Measurements from ENCODE around the gene ECI2.
"Not testable (repeated sequence)": the region's sequence is repeated elsewhere in the genome, so short reads cannot be mapped to it uniquely, and the experiment has no call there.

ECI2 gene

DNA sequence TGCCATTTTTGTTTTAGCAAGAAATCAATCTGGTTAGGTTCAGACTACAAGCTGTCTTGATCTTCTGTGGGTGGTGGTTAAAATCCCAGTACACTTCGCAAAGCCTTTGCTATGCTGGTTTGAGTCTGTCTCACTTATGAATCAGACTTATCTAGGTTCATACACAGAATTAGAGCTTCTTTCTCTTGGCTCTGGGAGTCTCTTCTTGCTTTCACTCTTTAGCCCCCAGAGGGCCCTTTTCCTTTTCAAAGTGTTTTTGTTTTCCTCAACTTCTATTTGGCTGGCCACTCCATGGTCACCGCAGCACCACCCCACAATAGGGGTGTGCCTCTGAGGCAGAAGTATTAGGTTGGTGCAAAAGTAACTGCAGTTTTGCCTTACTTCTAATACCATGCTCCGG is 21.3 kb downstream of the ECI2 start:
- H3K27ac ChIP-seq, result no peak overlapping the region
- in situ Hi-C loops (cut with HindIII; ENCODE audit: low pct_ligation_motif_present, low sequenced_read_pairs), result no loop called here
- H3K36me3 ChIP-seq (replicated peaks), result peaks cover 48% of the 10 kb centered on the region
- TF ChIP-seq, protein P1, sequence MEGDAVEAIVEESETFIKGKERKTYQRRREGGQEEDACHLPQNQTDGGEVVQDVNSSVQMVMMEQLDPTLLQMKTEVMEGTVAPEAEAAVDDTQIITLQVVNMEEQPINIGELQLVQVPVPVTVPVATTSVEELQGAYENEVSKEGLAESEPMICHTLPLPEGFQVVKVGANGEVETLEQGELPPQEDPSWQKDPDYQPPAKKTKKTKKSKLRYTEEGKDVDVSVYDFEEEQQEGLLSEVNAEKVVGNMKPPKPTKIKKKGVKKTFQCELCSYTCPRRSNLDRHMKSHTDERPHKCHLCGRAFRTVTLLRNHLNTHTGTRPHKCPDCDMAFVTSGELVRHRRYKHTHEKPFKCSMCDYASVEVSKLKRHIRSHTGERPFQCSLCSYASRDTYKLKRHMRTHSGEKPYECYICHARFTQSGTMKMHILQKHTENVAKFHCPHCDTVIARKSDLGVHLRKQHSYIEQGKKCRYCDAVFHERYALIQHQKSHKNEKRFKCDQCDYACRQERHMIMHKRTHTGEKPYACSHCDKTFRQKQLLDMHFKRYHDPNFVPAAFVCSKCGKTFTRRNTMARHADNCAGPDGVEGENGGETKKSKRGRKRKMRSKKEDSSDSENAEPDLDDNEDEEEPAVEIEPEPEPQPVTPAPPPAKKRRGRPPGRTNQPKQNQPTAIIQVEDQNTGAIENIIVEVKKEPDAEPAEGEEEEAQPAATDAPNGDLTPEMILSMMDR (IDR thresholded peaks at IDR 0.05; ENCODE audit: low read depth, low read length, missing control alignments), result peak; percentile 15
- no peak overlapping the region for H3K4me3 ChIP-seq (ENCODE audit: low read depth, low read length)
- H3K27me3 ChIP-seq (replicated peaks), result no peaks in the 10 kb centered on the region
- peak; percentile 40 for DNase-seq

DNA sequence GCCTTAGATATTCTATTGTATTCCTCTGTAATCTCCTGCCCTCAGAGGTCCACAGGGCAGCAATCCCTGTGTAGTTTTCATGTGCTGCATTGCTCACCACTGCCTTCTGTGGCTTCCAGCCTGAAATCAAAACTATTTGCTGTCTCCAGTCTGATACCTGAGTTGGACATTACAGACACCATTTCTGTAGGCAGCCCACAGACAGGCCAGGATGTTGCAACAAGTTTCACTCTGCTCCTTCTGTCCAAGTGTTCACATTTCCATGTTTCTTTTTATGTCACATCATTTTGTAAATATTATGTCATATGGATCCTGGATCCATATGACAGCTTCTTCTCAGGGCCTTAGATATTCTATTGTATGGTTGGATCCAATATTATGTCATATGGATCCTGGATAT is 21.7 kb downstream of the ECI2 start:
- TF ChIP-seq, protein P1 (IDR thresholded peaks at IDR 0.05; ENCODE audit: low read depth, low read length, missing control alignments), result no peak
- Histone ChIP-seq H3K27me3 (replicated peaks) (no peaks in the 10 kb centered on the region), H3K36me3 (replicated peaks) (peaks cover 43% of the 10 kb centered on the region), H3K27ac (no peak overlapping the region), H3K4me3 (ENCODE audit: low read depth, low read length) (no peak overlapping the region)
- in situ Hi-C loops (cut with HindIII; ENCODE audit: low pct_ligation_motif_present, low sequenced_read_pairs), result no loop called here
- DNase-seq, result no peak

DNA sequence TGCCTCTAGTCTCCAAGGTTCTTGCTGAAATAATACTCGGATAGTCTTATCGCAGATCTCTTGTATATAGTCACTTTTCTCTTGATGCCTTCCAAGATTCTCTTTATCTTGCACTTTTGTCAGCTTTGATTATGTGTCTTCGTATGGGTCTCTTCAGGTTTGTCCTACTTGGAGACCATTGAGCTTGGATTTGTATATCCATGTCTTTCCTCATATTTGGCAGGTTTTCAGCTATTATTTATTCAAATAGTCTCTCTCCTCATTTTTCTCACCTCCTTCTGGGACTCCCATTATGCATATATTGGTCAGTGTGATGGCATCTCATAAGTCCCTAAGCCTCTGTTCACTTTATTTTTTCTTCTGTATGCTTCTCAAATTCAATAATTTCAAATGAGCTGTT is 23.0 kb downstream of the ECI2 start:
- peaks cover 30% of the 10 kb centered on the region for H3K36me3 ChIP-seq (replicated peaks)
- H3K4me3 ChIP-seq (ENCODE audit: low read depth, low read length), result no peak overlapping the region
- no peaks in the 10 kb centered on the region for H3K27me3 ChIP-seq (replicated peaks)
- H3K27ac ChIP-seq, result no peak overlapping the region
- no peak for DNase-seq
- TF ChIP-seq, protein P1 (IDR thresholded peaks at IDR 0.05; ENCODE audit: low read depth, low read length, missing control alignments), result no peak
- in situ Hi-C loops (cut with HindIII; ENCODE audit: low pct_ligation_motif_present, low sequenced_read_pairs), result no loop called here

- in situ Hi-C loops (cut with HindIII; ENCODE audit: low pct_ligation_motif_present, low sequenced_read_pairs); H3K27ac ChIP-seq; H3K27me3 ChIP-seq (replicated peaks); H3K36me3 ChIP-seq (replicated peaks); H3K4me3 ChIP-seq (ENCODE audit: low read depth, low read length): not testable (repeated sequence)
- peak; percentile 65 for DNase-seq
Observed at GRCh38 chr6:4109363-4109815, 26.0 kb downstream of the ECI2 start.

- no peaks in the 10 kb centered on the region for H3K27me3 ChIP-seq (replicated peaks)
- DNase-seq, result no peak
- no peaks in the 10 kb centered on the region for H3K36me3 ChIP-seq (replicated peaks)
- no peak overlapping the region for H3K27ac ChIP-seq
- H3K4me3 ChIP-seq (ENCODE audit: low read depth, low read length), result no peak overlapping the region
- in situ Hi-C loops (cut with HindIII; ENCODE audit: low pct_ligation_motif_present, low sequenced_read_pairs), result no loop called here
- TF ChIP-seq, protein P1 (IDR thresholded peaks at IDR 0.05; ENCODE audit: low read depth, low read length, missing control alignments), result no peak
Observed at GRCh38 chr6:4108561-4109093, 26.7 kb downstream of the ECI2 start.

DNA sequence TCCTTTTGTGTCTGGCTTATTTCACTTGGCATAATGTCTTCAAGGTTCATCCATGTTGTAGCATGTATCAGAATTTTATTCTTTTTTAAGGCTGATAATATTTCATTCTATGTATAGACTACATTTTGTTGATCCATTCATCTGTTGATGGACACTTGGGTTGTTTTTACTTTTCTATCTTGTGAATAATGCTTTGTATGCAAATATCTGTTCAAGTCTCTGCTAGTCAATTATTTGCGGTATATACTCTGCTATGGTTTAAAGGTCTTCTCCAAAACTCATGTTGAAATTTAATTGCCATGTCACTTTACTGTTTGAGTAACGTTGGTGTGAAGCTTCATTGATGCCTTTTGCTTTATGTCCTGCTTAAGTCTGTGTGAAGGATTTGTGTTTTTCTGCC is 27.5 kb downstream of the ECI2 start:
- H3K4me3 ChIP-seq (ENCODE audit: low read depth, low read length), result no peak overlapping the region
- DNase-seq, result no peak
- in situ Hi-C loops (cut with HindIII; ENCODE audit: low pct_ligation_motif_present, low sequenced_read_pairs), result no loop called here
- no peaks in the 10 kb centered on the region for H3K27me3 ChIP-seq (replicated peaks)
- TF ChIP-seq, protein P1 (IDR thresholded peaks at IDR 0.05; ENCODE audit: low read depth, low read length, missing control alignments), result no peak
- H3K27ac ChIP-seq, result no peak overlapping the region
- no peaks in the 10 kb centered on the region for H3K36me3 ChIP-seq (replicated peaks)

Measured in brain microvascular endothelial cell (primary cell).